Ovary (tissue), 3 donors: ENCODE measurements around the gene USP48.

Source experiments
- EP300 ChIP-seq: sonication (generic); formaldehyde crosslinking; IDR thresholded peaks from one replicate; pipeline ENCODE4 v1.6.1; 2017; ENCODE audit warnings: antibody characterized with exemption
- TF ChIP-seq, protein P1 (sequence below), 3 donors: fragments of 450-650 bp in 2 of 3; fragments of 200-600 bp in 1 of 3; IDR thresholded peaks; one replicate each; pipeline versions ENCODE4 v1.5.1 to v1.8.0; 2016 to 2022; ENCODE audit warnings: antibody characterized with exemption in 3 of 3, mild to moderate bottlenecking in 1 of 3
- donor health status: DM: no; HTN: no; CAD: no.

DNA sequence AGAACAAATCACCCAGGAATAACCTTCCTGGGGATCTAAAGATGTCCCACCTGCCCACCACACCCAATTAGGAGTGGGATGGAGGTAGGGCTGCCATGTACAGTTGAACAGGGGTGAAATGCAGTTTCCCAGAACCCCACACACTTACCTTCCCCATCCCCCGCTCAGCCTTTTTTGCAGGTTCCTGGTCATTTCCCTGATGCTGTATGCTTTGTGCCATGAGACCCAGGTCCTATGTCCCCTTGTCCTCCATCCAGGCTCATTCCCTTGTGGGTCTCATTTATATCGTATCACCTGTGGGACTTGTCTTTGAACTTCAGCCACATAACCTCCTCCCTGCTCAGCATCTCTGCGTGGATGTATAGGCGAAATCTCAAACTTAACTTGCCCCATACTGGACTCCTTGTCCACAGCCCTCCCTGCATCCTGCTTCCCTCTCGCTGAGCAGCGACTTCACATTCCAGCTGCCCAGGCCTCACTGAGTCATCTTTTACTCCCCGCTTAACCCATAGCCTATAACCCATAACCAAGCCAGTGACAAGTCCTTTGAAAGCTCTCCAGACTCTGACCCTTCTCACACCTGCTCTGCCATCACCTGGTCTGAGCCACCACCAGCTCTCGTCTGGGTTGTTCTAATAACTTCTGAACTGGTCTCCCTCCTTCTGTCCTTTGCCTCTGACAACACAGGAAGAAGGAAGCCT, 33.8 kb upstream of the USP48 start:
- TF ChIP-seq, protein P1, sequence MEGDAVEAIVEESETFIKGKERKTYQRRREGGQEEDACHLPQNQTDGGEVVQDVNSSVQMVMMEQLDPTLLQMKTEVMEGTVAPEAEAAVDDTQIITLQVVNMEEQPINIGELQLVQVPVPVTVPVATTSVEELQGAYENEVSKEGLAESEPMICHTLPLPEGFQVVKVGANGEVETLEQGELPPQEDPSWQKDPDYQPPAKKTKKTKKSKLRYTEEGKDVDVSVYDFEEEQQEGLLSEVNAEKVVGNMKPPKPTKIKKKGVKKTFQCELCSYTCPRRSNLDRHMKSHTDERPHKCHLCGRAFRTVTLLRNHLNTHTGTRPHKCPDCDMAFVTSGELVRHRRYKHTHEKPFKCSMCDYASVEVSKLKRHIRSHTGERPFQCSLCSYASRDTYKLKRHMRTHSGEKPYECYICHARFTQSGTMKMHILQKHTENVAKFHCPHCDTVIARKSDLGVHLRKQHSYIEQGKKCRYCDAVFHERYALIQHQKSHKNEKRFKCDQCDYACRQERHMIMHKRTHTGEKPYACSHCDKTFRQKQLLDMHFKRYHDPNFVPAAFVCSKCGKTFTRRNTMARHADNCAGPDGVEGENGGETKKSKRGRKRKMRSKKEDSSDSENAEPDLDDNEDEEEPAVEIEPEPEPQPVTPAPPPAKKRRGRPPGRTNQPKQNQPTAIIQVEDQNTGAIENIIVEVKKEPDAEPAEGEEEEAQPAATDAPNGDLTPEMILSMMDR (IDR thresholded peaks at IDR 0.05), result no peak
- TF ChIP-seq EP300, result no peak
